GM23338 (cell line): Measurements from ENCODE around the gene KIFC3. TPM values are rescaled to one million over a fixed set of nuclear protein-coding genes. Genes with fewer than 3 reads are reported as not detected.

Experiments
- ATAC-seq: fragments of 200-7000 bp; cut with Tn5 transposase; 3 replicates; pipeline ENCODE4 v1.9.1; 2020
- DNase-seq: peaks from one replicate; pipeline ENCODE4 v3.0.0-alpha.2; 2015; ENCODE audit warnings: low spot score
- H2AFZ ChIP-seq: fragments of 200-600 bp; sonication (generic); 2 replicates; pipeline ENCODE4 v1.8.0; 2016; ENCODE audit warnings: antibody characterized with exemption, mild to moderate bottlenecking, moderate library complexity
- H3F3A ChIP-seq: fragments of 200-600 bp; sonication (generic); replicated peaks from 2 replicates; pipeline ENCODE4 v1.8.0; 2017; ENCODE audit warnings: antibody characterized with exemption, mixed run types, low read depth
- H3K27ac ChIP-seq: fragments of 200-600 bp; sonication (generic); 2 replicates; pipeline ENCODE4 v1.6.1; 2016; ENCODE audit warnings: low read depth
- H3K27me3 ChIP-seq: fragments of 200-600 bp; sonication (generic); 2 replicates; pipeline ENCODE4 v1.8.0; 2016; ENCODE audit warnings: mild to moderate bottlenecking, mixed run types, moderate library complexity; ENCODE audit not compliant: insufficient read depth
- H3K36me3 ChIP-seq: fragments of 200-600 bp; sonication (generic); 2 replicates; pipeline ENCODE4 v1.8.0; 2016; ENCODE audit warnings: mild to moderate bottlenecking; ENCODE audit not compliant: insufficient read depth
- H3K4me1 ChIP-seq: fragments of 200-600 bp; sonication (generic); 2 replicates; pipeline ENCODE4 v1.8.0; 2016; ENCODE audit warnings: mild to moderate bottlenecking, moderate library complexity; ENCODE audit not compliant: insufficient read depth
- H3K4me2 ChIP-seq: fragments of 200-600 bp; sonication (generic); 2 replicates; pipeline ENCODE4 v1.7.1; 2017; ENCODE audit warnings: mixed run types
- H3K4me3 ChIP-seq: fragments of 200-600 bp; sonication (generic); 2 replicates; pipeline ENCODE4 v1.6.1; 2016; ENCODE audit warnings: mixed run types
- H3K79me2 ChIP-seq: fragments of 200-600 bp; sonication (generic); replicated peaks from 2 replicates; pipeline ENCODE4 v1.8.0; 2017; ENCODE audit warnings: mild to moderate bottlenecking; ENCODE audit not compliant: insufficient read depth
- H3K9me2 ChIP-seq: fragments of 200-600 bp; sonication (generic); 2 replicates; pipeline ENCODE4 v1.8.0; 2017; ENCODE audit not compliant: insufficient read depth
- H4K20me1 ChIP-seq: fragments of 200-600 bp; sonication (generic); replicated peaks from 2 replicates; pipeline ENCODE4 v1.8.0; 2017; ENCODE audit warnings: mild to moderate bottlenecking; ENCODE audit not compliant: insufficient read depth
- H3K27ac Mint-ChIP-seq: 2 replicates; pipeline ENCODE4 v1.8.0; 2020; ENCODE audit warnings: inconsistent platforms, mild to moderate bottlenecking, moderate library complexity, mixed read lengths
- H3K27me3 Mint-ChIP-seq: 3 replicates; pipeline ENCODE4 v1.8.0; 2022; ENCODE audit warnings: low read depth, mild to moderate bottlenecking, moderate library complexity, mixed read lengths, inconsistent platforms; ENCODE audit not compliant: insufficient read depth, poor library complexity
- H3K36me3 Mint-ChIP-seq: 3 replicates; pipeline ENCODE4 v1.8.0; 2021; ENCODE audit warnings: low read depth, mild to moderate bottlenecking, inconsistent platforms, moderate library complexity, mixed read lengths
- H3K4me1 Mint-ChIP-seq: 3 replicates; pipeline ENCODE4 v1.8.0; 2020; ENCODE audit warnings: mild to moderate bottlenecking, inconsistent platforms, mixed read lengths
- H3K4me3 Mint-ChIP-seq: 3 replicates; pipeline ENCODE4 v1.8.0; 2021; ENCODE audit warnings: moderate library complexity, mild to moderate bottlenecking, inconsistent platforms, mixed read lengths
- H3K9me3 Mint-ChIP-seq: 3 replicates; pipeline ENCODE4 v1.8.0; 2020; ENCODE audit warnings: moderate library complexity, mild to moderate bottlenecking, inconsistent platforms, mixed read lengths
- CREB1 ChIP-seq: fragments of 250-450 bp; sonication (Bioruptor Pico); IDR thresholded peaks from 2 replicates; pipeline ENCODE4 v1.5.0; 2020; ENCODE audit warnings: low read depth, mild to moderate bottlenecking, moderate library complexity
- EZH2 ChIP-seq: fragments of 200-600 bp; sonication (generic); IDR thresholded peaks from one replicate; pipeline ENCODE4 v1.8.0; 2017; ENCODE audit warnings: antibody characterized with exemption, mild to moderate bottlenecking, low read depth; ENCODE audit not compliant: unreplicated experiment
- EZH2phosphoT487 ChIP-seq: fragments of 200-600 bp; sonication (generic); IDR thresholded peaks from one replicate; pipeline ENCODE4 v1.8.1; 2018; ENCODE audit warnings: antibody characterized with exemption; ENCODE audit not compliant: unreplicated experiment
- JUNB ChIP-seq: IDR thresholded peaks from one replicate; pipeline ENCODE4 v1.6.1; 2016; ENCODE audit warnings: antibody characterized with exemption; ENCODE audit not compliant: unreplicated experiment
- NANOG ChIP-seq: IDR thresholded peaks from 2 replicates; pipeline ENCODE4 v1.6.1; 2016; ENCODE audit warnings: antibody characterized with exemption, borderline replicate concordance
- POLR2AphosphoS5 ChIP-seq: IDR thresholded peaks from 2 replicates; pipeline ENCODE4 v1.6.1; 2016; ENCODE audit warnings: antibody characterized with exemption, low read depth
- STAT1 ChIP-seq: IDR thresholded peaks from one replicate; pipeline ENCODE4 v1.6.1; 2016; ENCODE audit warnings: antibody characterized with exemption; ENCODE audit not compliant: unreplicated experiment
- ZNF114 ChIP-seq: fragments of 250-450 bp; sonication (Bioruptor Pico); IDR thresholded peaks from 2 replicates; pipeline ENCODE4 v1.5.0; 2020; ENCODE audit warnings: mild to moderate bottlenecking, moderate library complexity
- ZNF331 ChIP-seq: fragments of 250-450 bp; sonication (Bioruptor Pico); IDR thresholded peaks from 2 replicates; pipeline ENCODE4 v1.5.0; 2020; ENCODE audit warnings: low read depth, mild to moderate bottlenecking, moderate library complexity
- polyA plus RNA-seq: library from polyadenylated mRNA; unstranded; fragments of >200 nt; fragmentation: Nextera tagmentation; extraction: Ambion mirVana; gene quantifications from 2 replicates; pipeline ENCODE4 v1.2.1, GENCODE V29; 2016
- total RNA-seq: library from RNA; depleted of rRNA; stranded (reverse); fragments of >200 nt; shearing (Covaris generic); gene quantifications from 2 replicates; pipeline ENCODE4 v1.2.3, GENCODE V29; 2014
- TF ChIP-seq, protein P1 (sequence below): IDR thresholded peaks from one replicate; pipeline ENCODE4 v1.6.1; 2018; ENCODE audit warnings: antibody characterized with exemption; ENCODE audit not compliant: unreplicated experiment
- TF ChIP-seq, protein P2 (sequence below): IDR thresholded peaks from 2 replicates; pipeline ENCODE4 v1.6.1; 2016; ENCODE audit warnings: antibody characterized with exemption
- TF ChIP-seq, protein P3 (sequence below), 2 experiments: fragments of 200-600 bp in 1 of 2; sonication (generic) in 1 of 2; conservative IDR thresholded peaks; 2 replicates each; pipeline versions ENCODE4 v1.5.1 to v1.6.1; 2016 to 2017; ENCODE audit warnings: antibody characterized with exemption in 2 of 2, low read depth in 2 of 2, mild to moderate bottlenecking in 2 of 2, moderate library complexity in 1 of 2
- TF ChIP-seq, protein P4 (sequence below): fragments of 250-450 bp; sonication (Bioruptor Pico); IDR thresholded peaks from 2 replicates; pipeline ENCODE4 v1.5.0; 2020; ENCODE audit warnings: mild to moderate bottlenecking, moderate library complexity

Gene KIFC3
- total and polyA plus RNA-seq, 2 experiments from 2014 or later = 4.4 to 12.5 TPM

DNA sequence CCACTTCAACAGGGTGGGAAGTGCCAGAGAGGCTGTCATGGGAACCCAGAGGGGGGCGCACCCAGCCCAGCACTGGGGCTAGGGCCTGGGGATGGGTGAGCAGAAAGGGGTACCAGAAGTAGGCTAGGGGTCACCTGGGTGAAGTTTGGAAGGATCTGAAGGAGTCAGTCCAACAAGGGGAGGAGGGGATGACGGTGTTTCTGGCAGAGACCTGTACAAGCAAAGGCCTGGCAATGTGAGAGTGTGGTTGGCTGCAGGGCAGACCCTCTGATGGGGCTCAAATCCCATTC lies 80.1 kb downstream of the KIFC3 start:
- DNase-seq (no peak), ATAC-seq (no peak)
- no peak overlapping the region for H3K27ac ChIP-seq
- H3K9me2 ChIP-seq = no peaks in the 10 kb centered on the region
- TF ChIP-seq ZNF114 = no peak
- TF ChIP-seq JUNB = no peak
- no peak for TF ChIP-seq CREB1 (CRISPR knock-in tag)
- TF ChIP-seq, protein P1, sequence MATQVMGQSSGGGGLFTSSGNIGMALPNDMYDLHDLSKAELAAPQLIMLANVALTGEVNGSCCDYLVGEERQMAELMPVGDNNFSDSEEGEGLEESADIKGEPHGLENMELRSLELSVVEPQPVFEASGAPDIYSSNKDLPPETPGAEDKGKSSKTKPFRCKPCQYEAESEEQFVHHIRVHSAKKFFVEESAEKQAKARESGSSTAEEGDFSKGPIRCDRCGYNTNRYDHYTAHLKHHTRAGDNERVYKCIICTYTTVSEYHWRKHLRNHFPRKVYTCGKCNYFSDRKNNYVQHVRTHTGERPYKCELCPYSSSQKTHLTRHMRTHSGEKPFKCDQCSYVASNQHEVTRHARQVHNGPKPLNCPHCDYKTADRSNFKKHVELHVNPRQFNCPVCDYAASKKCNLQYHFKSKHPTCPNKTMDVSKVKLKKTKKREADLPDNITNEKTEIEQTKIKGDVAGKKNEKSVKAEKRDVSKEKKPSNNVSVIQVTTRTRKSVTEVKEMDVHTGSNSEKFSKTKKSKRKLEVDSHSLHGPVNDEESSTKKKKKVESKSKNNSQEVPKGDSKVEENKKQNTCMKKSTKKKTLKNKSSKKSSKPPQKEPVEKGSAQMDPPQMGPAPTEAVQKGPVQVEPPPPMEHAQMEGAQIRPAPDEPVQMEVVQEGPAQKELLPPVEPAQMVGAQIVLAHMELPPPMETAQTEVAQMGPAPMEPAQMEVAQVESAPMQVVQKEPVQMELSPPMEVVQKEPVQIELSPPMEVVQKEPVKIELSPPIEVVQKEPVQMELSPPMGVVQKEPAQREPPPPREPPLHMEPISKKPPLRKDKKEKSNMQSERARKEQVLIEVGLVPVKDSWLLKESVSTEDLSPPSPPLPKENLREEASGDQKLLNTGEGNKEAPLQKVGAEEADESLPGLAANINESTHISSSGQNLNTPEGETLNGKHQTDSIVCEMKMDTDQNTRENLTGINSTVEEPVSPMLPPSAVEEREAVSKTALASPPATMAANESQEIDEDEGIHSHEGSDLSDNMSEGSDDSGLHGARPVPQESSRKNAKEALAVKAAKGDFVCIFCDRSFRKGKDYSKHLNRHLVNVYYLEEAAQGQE = no peak
- TF ChIP-seq, protein P2, sequence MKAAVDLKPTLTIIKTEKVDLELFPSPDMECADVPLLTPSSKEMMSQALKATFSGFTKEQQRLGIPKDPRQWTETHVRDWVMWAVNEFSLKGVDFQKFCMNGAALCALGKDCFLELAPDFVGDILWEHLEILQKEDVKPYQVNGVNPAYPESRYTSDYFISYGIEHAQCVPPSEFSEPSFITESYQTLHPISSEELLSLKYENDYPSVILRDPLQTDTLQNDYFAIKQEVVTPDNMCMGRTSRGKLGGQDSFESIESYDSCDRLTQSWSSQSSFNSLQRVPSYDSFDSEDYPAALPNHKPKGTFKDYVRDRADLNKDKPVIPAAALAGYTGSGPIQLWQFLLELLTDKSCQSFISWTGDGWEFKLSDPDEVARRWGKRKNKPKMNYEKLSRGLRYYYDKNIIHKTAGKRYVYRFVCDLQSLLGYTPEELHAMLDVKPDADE = no peak
- TF ChIP-seq EZH2 = no peak
- TF ChIP-seq, protein P3, sequence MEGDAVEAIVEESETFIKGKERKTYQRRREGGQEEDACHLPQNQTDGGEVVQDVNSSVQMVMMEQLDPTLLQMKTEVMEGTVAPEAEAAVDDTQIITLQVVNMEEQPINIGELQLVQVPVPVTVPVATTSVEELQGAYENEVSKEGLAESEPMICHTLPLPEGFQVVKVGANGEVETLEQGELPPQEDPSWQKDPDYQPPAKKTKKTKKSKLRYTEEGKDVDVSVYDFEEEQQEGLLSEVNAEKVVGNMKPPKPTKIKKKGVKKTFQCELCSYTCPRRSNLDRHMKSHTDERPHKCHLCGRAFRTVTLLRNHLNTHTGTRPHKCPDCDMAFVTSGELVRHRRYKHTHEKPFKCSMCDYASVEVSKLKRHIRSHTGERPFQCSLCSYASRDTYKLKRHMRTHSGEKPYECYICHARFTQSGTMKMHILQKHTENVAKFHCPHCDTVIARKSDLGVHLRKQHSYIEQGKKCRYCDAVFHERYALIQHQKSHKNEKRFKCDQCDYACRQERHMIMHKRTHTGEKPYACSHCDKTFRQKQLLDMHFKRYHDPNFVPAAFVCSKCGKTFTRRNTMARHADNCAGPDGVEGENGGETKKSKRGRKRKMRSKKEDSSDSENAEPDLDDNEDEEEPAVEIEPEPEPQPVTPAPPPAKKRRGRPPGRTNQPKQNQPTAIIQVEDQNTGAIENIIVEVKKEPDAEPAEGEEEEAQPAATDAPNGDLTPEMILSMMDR (conservative IDR thresholded peaks at IDR 0.05; ENCODE audit: low read depth in 2 of 2) = no peak
- TF ChIP-seq EZH2phosphoT487 = no peak
- no peak for TF ChIP-seq NANOG
- TF ChIP-seq POLR2AphosphoS5 = no peak
- no peak for TF ChIP-seq STAT1
- TF ChIP-seq, protein P4, sequence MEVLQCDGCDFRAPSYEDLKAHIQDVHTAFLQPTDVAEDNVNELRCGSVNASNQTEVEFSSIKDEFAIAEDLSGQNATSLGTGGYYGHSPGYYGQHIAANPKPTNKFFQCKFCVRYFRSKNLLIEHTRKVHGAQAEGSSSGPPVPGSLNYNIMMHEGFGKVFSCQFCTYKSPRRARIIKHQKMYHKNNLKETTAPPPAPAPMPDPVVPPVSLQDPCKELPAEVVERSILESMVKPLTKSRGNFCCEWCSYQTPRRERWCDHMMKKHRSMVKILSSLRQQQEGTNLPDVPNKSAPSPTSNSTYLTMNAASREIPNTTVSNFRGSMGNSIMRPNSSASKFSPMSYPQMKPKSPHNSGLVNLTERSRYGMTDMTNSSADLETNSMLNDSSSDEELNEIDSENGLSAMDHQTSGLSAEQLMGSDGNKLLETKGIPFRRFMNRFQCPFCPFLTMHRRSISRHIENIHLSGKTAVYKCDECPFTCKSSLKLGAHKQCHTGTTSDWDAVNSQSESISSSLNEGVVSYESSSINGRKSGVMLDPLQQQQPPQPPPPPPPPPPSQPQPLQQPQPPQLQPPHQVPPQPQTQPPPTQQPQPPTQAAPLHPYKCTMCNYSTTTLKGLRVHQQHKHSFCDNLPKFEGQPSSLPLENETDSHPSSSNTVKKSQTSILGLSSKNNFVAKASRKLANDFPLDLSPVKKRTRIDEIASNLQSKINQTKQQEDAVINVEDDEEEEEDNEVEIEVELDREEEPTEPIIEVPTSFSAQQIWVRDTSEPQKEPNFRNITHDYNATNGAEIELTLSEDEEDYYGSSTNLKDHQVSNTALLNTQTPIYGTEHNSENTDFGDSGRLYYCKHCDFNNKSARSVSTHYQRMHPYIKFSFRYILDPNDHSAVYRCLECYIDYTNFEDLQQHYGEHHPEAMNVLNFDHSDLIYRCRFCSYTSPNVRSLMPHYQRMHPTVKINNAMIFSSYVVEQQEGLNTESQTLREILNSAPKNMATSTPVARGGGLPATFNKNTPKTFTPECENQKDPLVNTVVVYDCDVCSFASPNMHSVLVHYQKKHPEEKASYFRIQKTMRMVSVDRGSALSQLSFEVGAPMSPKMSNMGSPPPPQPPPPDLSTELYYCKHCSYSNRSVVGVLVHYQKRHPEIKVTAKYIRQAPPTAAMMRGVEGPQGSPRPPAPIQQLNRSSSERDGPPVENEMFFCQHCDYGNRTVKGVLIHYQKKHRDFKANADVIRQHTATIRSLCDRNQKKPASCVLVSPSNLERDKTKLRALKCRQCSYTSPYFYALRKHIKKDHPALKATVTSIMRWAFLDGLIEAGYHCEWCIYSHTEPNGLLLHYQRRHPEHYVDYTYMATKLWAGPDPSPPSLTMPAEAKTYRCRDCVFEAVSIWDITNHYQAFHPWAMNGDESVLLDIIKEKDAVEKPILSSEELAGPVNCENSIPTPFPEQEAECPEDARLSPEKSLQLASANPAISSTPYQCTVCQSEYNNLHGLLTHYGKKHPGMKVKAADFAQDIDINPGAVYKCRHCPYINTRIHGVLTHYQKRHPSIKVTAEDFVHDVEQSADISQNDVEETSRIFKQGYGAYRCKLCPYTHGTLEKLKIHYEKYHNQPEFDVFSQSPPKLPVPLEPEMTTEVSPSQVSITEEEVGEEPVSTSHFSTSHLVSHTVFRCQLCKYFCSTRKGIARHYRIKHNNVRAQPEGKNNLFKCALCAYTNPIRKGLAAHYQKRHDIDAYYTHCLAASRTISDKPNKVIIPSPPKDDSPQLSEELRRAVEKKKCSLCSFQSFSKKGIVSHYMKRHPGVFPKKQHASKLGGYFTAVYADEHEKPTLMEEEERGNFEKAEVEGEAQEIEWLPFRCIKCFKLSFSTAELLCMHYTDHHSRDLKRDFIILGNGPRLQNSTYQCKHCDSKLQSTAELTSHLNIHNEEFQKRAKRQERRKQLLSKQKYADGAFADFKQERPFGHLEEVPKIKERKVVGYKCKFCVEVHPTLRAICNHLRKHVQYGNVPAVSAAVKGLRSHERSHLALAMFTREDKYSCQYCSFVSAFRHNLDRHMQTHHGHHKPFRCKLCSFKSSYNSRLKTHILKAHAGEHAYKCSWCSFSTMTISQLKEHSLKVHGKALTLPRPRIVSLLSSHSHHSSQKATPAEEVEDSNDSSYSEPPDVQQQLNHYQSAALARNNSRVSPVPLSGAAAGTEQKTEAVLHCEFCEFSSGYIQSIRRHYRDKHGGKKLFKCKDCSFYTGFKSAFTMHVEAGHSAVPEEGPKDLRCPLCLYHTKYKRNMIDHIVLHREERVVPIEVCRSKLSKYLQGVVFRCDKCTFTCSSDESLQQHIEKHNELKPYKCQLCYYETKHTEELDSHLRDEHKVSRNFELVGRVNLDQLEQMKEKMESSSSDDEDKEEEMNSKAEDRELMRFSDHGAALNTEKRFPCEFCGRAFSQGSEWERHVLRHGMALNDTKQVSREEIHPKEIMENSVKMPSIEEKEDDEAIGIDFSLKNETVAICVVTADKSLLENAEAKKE (CRISPR knock-in tag) = no peak
- no peak for TF ChIP-seq ZNF331 (CRISPR knock-in tag)
- H3K4me1 ChIP-seq = no peaks in the 10 kb centered on the region
- no peaks in the 10 kb centered on the region for H3F3A ChIP-seq
- no peaks in the 10 kb centered on the region for H3K27me3 ChIP-seq
- no peak overlapping the region for H2AFZ ChIP-seq
- H3K9me3 Mint-ChIP-seq = no peaks in the 10 kb centered on the region
- H3K36me3 ChIP-seq = no peaks in the 10 kb centered on the region
- H3K27me3 Mint-ChIP-seq = peaks cover 10% of the 10 kb centered on the region
- H3K4me3 Mint-ChIP-seq = no peak overlapping the region
- H3K36me3 Mint-ChIP-seq = no peaks in the 10 kb centered on the region
- no peaks in the 10 kb centered on the region for H3K79me2 ChIP-seq
- H4K20me1 ChIP-seq = no peaks in the 10 kb centered on the region
- H3K4me2 ChIP-seq = no peak overlapping the region
- H3K27ac Mint-ChIP-seq = no peak overlapping the region
- H3K4me1 Mint-ChIP-seq = no peaks in the 10 kb centered on the region
- no peak overlapping the region for H3K4me3 ChIP-seq
